NCI-H2107 treated with DMSO at 0.1 percent for 48 hours (cell line): ENCODE measurements around the gene UQCR11.

Experiments
- DNase-seq: peaks from one replicate; lab custom pipeline; 2025; ENCODE audit not compliant: unreplicated experiment; lab: John Stamatoyannopoulos, UW

The UQCR11 gene

DNA sequence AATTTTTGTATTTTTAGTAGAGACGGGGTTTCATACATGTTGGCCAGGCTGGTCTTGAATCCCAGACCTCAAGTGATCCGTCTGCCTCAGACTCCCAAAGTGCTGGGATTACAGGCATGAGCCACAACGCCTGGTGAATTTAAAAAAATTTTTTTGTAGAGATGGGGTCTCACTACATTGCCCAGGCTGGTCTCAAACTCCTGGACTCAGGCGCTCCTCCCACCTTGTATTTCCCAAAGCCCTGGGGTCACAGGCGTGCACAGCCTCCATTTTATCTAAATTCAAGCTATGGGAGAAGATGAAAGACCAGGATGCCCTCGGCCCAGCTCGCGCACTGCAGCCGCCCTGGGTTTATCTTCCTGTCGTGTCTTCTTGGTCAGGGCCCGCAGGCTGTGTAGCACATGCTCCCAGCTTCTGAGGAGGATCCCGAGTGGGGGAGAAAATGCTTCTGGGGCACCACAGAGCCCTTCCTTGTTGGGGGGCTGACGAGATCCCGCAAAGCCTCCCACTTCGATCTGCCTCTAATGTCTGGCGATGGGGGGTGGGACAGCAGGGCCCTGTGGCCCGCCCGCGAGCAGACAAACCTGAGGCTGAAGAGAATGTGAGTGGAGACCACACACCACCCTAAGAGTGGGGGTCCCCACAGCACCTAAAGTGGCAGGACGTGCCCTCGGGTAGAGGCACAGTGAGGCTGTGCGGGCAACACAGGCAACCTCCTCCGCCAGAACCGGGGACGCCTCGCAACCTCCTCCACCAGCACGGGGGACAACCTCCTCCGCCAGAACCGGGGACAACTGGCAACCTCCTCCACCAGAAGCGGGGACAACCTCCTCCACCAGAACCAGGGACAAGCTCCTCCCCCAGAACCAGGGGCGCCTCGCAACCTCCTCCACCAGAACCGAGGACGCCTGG lies 31.3 kb upstream of the UQCR11 start:
- no peak for DNase-seq

DNA sequence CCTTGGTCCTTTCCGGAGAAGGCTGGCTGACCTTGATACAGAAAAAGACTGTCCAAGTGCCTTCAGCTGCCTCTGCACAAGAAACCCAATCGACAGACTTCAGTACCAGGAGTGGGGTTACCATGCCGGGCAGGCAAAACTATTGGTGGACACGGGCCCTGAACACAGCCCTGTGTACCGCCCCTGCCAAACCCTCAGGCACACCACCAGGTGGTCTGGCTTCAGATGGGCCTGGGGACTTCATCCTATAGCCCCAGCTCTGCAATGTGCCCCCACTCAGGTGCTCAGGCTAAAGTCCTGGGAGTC lies 29.6 kb upstream of the UQCR11 start:
- no peak for DNase-seq

DNA sequence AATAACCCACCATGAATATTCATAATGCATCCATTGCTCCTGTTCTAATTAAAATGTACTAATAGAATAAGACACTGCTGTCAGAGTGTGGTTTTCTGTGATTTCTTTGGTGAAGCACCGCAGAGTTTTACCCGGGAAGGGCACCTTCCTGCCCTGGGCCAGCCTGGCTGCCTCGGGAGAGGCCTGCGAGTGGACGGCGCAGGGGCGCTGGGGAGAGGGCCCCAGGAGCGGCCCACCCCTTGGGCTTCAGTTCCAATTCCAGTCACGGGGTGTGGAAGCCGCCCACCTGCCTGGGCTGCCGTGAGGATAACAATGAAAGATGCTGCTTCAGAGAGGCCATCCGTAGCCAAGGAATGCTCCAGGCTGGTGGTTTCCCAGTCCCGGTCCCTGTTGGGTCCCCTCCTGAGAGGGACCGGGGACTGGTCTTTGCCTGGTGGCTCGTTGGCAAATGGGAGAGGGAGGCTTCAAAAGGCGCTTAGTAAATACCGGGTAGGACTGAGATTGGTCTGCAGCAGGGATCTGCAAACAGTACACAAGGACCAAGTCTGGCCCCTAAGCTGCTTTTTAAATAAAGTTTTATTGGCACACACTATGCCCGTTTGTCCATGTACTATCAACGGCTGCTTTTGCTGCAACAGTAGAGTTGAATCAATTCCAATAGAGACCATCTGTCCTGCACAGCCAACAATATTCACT lies 29.1 kb upstream of the UQCR11 start:
- DNase-seq, result no peak

DNA sequence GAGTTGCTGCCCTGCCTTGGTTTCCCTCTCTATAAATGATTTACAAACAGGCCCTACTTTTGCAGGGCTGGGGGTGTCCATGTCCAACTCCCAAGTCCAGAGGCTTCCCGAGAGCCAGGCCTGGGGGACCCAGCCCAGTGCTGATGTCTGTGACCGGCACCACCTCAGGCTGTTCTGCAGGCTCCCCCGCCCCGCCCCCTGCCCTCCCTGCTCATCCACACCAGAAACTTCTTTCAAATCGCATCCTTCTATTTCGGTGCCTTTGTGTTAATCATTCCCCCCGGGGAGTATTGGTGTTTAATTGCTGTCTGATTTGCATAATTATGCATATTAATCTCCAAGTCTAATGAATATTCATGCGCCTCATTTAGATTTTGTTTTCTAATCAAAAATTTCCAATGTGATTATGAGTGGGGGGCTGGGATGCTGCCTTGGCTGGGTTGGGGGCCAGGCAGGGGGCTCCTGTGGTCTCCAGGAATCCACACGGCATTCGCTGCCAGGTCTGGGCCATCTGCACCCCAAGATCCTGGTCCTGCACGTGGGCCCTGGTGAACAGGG lies 28.1 kb upstream of the UQCR11 start:
- no peak for DNase-seq

DNA sequence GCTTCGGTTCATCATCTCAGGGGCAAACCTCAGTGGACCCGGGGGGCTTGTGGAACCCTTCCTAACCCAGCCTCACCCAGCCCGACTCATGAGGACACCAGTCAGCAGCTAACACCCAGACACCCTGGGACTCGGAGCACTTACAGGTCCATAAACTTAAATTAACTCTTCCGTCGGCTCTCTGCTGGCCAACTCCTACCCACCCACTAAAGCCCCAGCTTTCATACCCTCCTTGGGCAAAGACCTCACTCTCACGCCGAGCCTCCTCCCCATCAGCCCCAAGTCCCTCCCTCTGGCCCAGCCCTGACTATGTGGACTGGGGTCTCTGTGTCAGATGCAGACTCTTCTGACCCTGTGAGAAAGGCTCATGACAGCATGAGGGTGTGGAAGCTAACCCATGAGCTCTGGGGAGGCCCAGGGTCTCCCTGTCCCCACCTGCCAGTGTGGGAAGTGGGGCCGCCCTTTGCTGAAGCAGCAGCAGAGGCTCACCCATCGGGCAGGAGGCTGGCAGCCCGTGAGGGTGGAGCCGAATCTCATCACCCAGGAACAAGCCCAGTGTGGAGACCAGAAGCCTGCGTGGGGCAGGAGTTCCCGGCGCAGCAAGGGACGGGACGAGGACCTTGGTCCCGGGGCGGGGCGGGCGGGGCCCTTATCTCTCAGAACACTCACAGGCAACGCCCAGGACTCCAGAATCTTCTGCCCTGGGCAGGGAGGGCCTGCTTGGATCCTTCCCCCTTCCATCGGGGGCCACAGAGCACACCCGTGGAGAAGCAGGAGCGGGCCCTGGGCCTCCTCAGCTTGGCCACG lies 27.4 kb upstream of the UQCR11 start:
- no peak for DNase-seq

DNA sequence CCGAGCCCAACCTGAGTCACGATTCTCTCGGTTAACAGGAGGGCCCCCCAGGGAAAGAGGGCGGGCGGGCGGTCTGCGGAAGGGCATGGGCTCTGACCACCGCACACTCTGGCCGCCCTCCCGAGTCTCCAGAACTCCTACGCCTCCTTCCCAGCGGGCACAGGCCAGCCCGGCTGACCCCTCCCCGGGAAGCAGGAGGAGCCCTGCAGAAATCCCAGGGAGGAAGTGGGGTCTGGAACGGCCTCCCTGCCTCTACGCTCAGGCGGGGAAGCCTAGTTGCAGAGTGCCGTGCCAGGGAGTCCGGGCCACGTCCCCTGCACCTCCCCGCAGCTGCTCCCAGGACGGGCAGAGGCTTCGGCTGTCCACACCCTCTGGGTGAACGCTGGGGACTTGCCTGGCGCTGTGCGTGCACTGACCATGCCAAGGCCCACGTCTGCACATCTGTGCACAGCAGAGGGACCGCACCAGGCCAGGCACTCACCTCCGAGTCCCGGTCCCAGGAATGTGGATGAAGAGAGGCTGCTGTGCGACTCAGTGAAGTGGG lies 26.4 kb upstream of the UQCR11 start:
- DNase-seq, result no peak

DNA sequence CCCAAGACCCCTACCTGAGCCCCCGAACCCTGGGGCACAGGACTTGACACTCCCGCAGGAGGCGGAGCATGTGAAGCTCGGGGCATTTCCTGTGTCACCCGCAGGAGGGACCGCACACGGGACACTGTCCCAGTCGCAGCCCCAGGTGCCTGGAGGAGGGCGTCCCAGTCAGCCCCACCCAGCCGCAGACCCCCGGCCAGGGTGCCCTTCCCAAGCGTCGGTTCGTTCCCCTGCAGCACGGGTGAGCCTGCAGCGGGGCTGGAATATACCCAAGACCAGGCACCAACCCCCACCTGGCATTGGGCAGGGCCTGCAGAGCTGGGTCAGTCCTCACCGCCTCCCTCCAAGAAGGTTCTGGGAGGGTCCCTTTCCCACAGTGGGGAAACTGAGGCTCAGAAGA lies 25.5 kb upstream of the UQCR11 start:
- no peak for DNase-seq

DNA sequence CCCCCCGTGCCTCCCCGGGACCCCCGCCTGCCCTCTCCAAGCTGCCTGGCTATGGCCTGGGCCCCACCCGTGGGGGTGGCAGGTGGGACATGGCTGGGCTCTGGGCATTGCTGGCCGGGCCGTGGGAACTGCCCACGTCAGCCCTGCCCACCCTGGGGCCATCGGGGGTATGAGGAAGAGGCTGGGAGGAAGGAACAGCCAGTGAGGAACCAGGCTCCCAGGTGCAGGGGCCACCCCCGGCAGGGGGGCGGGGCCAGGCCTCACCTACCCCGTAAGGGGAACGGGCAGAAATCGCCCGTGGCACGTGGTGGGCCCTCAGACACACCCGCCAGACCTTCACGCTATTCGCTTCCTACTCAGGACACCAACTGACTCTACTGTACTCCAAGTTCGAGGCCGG lies 24.8 kb upstream of the UQCR11 start:
- DNase-seq, result no peak

DNA sequence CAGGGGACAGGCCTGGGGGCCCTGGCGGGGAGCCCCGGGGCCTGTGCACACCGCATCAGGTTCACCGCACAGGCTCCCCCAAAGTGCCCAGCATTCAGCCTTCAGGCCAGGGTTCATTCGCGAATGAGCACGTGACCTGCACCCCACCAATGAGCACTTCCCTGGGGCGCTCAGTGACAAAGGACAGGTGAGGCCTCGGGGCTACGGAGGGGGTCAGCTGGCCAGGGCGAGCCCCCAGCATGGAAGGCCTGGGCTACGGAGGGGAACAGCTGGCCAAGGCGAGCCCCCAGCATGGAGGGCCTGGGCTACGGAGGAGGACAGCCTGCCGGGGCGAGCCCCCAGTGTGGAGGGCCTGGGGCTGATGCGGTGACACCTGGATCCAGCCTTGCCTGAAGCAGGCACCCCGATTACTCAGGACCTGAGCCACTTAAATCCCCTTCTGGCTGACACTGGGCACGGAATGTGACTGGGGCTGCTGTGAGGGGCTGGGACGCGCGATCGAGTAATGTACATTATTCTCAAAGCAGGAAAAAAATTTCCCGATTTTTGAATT lies 24.1 kb upstream of the UQCR11 start:
- DNase-seq, result no peak

DNA sequence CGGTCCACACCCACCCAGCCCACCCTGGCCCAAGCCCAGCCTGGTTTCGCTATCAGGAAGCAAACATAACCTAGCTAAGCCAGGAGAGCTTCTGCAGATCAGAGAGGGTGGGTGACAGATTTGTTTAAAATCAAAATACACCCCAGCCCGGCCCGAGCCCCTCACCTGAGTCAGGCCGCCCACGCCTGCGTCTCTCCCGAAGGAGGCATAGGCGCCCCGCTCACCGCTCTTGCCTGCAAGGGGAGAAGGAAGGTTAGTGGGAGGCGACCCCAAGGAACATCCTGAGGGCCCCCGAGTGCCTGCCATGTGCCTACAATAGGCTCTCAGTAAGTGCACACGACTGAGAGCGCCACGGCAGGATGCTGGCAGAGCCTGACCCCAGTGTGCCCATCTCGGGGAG lies 21.9 kb upstream of the UQCR11 start:
- no peak for DNase-seq

DNA sequence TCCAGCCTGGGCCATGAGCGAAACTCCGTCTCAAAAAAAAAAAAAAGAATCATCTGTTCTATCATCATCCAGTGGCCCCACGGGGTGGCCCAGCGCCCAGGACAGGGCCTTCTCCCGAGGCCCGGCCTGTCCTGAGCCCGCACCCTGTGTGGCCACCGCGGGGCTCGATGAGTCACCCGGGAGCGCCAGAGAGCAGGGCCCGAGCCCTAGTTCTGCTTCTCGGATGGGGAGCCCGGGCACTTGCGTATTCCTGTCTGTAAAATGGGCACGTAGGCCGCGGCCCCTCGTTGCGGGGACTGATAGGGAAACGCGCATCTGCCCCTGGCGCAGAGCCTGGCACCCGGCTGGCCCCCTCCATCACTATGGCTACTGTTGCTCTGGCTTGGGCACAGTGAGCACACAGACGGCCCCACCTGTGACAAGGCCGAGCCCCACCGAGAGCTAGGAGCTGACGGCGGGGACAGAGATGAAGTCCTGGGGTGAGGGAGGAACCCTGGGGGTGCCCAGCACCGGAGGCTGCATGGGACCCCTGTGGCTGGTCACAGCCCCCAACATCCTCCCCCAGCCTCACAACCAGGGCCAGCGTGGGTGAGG lies 21.3 kb upstream of the UQCR11 start:
- no peak for DNase-seq

DNA sequence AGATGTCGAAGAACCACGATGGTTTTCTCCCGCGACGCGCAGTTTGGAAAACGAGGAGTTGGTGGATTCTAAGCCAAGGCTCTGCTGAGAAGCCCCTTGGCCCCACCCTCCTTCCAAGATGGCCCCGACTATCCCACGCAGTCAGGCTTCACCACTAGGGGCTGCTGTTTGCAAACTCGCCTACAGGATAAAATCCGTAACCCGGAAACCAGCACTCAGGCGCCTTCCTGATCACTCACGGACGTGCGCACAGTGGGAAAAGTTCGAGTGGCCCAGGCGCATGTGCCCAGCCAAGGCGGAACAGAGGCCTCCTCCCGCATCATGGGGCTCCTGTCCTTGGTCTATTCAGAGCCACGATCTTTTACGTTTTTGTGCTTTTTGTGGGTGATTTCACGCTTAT lies 19.2 kb upstream of the UQCR11 start:
- DNase-seq, result no peak

DNA sequence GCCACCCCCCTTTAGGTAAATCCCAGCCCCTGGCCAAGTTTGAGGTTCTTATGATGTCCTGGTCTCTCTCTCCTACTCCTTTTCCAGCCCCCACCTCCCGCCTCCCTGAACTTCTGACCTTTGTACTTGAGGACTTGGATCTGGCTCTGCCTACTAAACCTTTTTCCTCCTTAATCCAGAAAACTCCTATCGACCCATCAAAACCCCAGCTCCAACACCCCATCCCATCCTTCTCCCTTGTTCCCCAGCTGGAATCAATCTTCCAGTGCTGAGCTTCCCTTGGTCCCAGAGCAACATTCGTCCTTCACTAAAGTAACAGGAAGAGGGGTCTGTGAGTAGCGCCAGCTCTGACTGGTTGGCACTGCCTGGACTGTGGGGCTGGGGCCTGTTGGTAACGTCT lies 17.3 kb upstream of the UQCR11 start:
- no peak for DNase-seq

DNA sequence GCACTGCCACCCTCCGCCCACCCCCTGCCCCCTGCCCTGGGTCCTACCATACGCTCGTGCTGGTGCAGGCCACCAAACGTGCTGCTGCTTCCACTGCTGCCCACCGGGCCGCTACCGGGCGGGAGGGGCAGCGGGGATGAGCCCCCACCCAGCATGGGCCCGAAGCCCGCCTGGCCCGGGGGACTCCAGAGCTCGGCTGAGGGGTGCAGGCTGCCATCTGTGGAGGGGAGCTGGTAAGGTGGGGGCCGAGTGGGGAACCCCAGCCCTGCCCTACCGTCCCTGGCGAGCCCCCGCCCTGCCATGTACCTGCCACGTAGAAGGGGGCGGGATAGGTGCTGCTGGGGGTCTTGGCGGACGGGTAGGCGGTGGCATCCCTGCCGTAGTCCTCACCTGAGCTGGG lies 16.7 kb upstream of the UQCR11 start:
- DNase-seq, result no peak

DNA sequence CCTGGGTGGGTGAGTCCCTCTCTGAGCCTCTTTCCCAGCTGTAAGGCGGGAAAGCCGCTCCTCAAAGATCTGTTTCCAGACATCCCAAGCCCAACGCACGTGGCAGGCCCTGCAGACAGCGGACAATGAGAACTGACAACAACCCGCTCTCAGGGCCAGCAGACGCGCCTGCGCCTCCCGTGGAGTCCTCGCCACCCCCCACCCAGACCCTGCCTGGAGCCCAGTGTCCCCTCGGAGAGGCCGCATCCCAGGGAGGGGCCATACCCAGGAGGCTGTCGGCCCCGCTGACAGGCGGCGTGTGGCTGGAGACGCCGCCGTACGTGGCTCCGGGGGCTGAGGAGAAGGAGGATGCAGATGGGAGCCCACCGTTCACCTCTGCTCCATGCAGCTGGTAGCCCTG lies 16.3 kb upstream of the UQCR11 start:
- DNase-seq, result no peak

DNA sequence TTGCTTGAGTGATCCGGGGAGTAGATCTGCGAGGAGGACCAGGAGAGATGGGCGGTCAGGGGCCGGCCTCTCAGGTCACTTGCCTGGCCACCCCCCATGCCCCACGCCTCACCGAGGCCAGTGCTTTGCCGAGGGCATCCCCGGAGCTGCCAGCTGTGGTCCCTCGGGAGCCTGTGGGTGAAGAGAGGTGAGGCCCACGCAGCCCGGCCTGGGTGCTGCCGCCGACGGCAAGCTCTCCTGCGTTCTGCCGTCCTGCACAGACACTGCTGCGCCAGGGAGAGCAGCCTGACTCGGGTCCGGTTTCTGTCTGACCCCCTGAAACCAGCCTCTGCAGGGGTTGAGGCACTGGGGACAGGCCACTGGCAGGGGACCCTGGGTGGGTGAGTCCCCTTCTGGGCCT lies 15.8 kb upstream of the UQCR11 start:
- no peak for DNase-seq

DNA sequence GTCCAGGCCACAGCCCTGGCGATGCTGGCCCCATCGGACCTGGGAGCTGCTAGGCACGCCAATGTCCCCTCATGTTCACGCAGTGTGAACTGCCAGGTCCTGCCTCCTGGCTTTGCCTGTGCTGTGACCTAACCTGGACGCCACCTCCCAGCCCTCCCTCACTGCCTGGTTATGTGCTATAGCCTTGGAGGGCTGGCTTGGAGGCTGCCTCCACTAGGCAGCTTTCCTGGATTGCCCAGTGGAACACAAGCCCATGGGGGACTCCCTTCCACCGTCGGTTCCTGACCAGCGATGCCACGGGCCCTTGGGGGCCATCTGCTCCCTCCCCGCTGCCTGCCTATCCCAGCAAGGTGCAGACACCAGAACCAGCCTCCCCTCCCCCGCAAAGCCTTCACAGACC lies 15.2 kb upstream of the UQCR11 start:
- DNase-seq, result no peak

DNA sequence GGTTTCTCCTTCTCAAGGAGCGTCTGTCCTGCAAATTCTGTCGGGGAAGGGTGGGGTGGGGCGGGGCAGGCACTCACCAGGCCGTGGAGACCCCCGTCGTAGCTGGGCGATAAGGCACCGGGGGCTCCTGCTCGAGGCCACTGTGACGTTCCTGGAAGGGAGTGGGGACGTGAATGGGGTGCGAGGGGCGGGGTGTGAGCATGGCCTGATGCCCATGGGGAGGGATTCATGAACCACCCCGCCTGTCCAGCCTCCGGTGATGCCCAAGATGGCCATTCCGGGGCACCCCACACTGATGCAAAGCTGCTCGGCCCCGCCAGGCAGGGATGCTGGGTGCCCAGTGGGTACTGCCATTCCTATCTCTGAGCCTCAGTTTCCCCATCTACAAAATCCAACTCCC lies 14.4 kb upstream of the UQCR11 start:
- DNase-seq, result no peak

DNA sequence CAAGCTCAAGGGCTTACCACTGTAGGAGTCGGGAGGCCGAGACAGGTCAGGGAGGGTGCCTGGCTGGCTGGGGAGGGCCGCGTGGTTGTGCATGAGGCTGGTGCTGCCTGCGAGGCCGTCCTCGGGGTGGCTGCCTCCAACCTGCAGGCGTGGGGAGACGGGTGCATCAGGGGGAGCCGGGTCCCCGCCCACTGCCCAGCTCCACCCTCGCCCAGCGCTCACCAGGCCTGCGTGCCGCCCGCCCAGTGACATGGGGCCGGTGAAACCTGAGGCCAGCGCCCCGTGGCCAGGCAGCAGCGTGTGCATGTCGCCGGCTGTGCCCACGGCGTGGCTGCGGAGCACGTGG lies 13.8 kb upstream of the UQCR11 start:
- DNase-seq, result no peak

DNA sequence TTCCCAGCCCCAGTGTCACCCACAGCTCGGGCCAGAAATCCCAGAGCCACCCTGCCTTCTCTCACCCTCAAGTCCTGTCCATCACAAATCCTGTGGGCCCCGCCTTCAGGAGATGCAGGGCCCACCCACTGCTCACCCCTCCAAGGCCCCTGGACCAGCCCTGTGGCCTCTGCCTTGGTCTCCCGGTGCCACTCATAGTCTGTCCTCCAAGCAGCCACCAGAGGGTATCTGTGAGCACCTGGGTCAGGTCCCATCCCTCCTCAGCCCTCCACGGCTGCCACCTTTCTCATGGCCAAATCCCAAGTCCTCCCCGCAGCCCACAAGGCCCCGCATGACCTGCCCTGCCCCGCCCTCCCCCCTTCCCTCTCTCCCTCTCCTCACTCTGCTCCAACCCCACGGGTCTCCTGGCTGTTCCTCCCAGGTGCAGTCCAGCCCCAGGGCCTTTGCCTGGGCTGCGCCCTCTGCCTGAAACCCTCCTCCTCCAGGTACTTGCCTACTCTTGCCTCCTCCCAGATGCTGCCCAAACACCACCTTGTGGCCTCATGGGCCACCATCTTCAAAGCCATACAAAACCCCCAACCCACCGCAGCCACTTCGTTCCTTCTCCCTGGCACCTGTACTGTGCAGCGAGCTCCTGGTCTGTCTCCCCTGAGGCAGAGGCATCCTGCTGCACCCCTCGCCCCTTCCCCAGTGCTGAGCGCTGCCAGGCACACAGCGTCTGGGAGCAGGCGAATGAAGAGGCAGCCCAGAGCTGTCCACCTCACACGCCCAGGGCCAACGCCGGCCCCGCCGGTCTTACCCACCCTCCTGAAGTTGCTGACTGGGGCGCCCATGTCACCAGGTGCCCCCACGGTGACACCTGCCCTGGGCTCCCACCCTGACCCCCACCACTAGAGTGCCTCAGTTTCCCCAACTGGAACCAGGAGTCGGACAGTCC lies 13.2 kb upstream of the UQCR11 start:
- no peak for DNase-seq
